ES-I3 (cell line): ENCODE data around the gene EPHB2.

ENCODE experiments used
- H3K36me3 ChIP-seq: 2 replicates; pipeline ENCODE4 v1.6.1; 2013; ENCODE audit warnings: mild to moderate bottlenecking, low read length, control low read depth, moderate library complexity; ENCODE audit not compliant: insufficient read depth
- H3K4me1 ChIP-seq: 2 replicates; pipeline ENCODE4 v1.6.1; 2013; ENCODE audit warnings: mild to moderate bottlenecking, control low read depth, low read length; ENCODE audit not compliant: insufficient read depth
- H3K9ac ChIP-seq: 2 replicates; pipeline ENCODE4 v1.6.1; 2013; ENCODE audit warnings: low read depth, mild to moderate bottlenecking, low read length, moderate library complexity
- H3K9me3 ChIP-seq: 2 replicates; pipeline ENCODE4 v1.6.1; 2013; ENCODE audit warnings: mild to moderate bottlenecking, low read length, moderate library complexity; ENCODE audit not compliant: control insufficient read depth, insufficient read depth

EPHB2 gene

DNA sequence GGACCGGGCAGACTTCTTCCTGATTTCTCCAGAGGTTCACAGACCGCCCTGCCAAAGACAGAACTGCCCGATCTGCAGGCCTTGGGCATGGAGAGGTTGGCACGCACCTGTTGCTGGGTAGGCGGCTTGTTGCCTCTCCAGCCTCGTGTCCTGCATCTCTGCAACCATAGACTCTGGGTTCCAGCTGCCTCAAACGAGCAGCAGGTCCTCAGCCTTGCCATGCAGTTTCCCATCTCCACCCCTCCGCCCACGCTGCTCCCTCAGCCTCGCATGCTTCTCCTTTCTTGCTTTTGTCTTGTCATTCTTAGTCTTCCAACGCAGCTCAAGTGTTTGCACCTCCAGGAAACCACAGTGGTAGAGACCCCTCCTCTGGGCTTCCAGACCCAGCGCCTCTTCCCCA, 135.8 kb downstream of the EPHB2 start:
- H3K4me1 ChIP-seq = no peaks in the 10 kb centered on the region; the same call in 1 of the 2 replicates
- no peaks in the 10 kb centered on the region for H3K9me3 ChIP-seq
- no peaks in the 10 kb centered on the region for H3K36me3 ChIP-seq
- no peak overlapping the region for H3K9ac ChIP-seq

DNA sequence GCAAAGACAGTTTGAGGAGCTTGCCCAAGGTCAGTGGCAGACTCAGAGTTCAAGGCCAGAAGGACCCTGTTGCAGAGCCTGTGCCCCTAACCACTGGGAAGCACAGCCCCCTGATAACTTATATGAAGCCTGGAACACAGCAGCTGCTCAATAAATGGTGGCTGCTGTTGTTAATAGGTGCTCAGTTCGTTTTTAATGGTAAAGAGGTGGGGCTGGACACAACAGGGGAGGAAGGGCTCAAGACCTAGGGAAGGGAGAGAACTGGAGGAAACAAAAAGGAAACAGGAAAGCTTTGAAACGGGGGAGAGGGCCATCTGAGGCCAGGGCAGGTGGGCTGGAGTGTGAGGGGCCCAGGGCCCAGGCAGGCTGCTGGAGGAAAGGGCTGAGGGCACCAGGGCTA, 136.6 kb downstream of the EPHB2 start:
- H3K9ac ChIP-seq = no peak overlapping the region
- no peaks in the 10 kb centered on the region; the same call in 1 of the 2 replicates for H3K4me1 ChIP-seq
- no peaks in the 10 kb centered on the region for H3K36me3 ChIP-seq
- H3K9me3 ChIP-seq = no peaks in the 10 kb centered on the region

DNA sequence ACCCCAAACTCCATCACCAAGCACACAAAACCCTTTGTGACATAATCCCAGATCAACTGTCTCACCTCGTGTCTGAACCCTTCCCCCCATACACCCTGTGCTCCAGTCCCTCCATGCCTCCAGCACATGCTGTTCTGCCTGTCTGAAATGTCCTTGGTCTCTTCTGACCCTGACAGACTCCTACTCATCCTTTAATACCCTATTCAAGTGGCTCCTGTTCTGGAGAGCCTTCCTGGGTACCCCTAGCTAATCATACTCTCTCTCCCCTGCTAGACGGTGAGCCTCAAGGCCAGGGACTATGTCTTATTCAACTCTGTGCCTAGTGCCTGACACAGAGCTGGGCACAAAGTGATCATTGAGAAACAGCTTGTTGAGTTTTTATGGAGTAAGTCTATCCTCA, 137.1 kb downstream of the EPHB2 start:
- H3K36me3 ChIP-seq = no peaks in the 10 kb centered on the region
- no peak overlapping the region for H3K9ac ChIP-seq
- no peaks in the 10 kb centered on the region for H3K9me3 ChIP-seq
- H3K4me1 ChIP-seq = no peaks in the 10 kb centered on the region; the same call in 1 of the 2 replicates

DNA sequence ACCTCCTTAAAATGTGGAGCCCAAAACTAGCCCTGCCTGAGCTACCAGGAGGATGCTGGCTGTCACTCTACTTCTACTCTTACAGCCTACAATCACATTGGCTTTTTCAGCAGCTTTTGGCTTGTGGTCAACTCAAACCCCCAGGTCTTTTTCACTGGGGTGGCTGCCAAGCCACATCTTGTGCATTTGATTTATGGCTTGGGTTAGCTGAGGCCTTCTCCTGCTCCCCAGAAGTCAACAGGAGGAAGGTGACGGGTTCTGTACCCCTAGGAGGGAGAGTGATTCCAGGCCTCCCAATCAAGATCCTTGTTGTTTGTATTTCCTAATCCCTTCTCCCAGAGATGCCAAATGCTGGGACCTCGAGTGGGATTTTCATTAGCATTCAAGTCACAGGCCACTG, 137.8 kb downstream of the EPHB2 start:
- Histone ChIP-seq H3K9ac (no peak overlapping the region), H3K9me3 (no peaks in the 10 kb centered on the region), H3K4me1 (no peaks in the 10 kb centered on the region; the same call in 1 of the 2 replicates), H3K36me3 (no peaks in the 10 kb centered on the region)

DNA sequence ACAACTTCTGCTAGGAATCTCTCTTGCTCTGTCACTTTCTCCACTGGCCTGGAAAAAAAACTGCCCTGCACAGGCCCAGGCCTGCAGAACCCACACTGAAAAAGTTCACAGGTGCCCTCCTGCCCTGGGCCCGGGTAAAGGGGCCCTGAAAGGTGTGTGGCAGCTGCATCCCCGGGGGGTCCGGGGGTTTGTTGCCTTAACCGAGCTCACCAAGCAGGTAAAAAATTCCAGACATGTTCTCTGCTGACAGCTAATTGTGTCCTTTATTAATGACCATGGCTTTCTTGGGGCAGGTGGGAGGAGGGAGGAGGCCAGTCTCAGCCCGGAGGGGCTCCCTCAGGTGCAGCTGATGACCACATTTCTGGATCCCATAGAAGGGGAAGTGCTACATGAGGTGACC, 139.1 kb downstream of the EPHB2 start:
- H3K9me3 ChIP-seq = no peaks in the 10 kb centered on the region
- H3K9ac ChIP-seq = no peak overlapping the region
- no peaks in the 10 kb centered on the region; the same call in 1 of the 2 replicates for H3K4me1 ChIP-seq
- no peaks in the 10 kb centered on the region for H3K36me3 ChIP-seq

DNA sequence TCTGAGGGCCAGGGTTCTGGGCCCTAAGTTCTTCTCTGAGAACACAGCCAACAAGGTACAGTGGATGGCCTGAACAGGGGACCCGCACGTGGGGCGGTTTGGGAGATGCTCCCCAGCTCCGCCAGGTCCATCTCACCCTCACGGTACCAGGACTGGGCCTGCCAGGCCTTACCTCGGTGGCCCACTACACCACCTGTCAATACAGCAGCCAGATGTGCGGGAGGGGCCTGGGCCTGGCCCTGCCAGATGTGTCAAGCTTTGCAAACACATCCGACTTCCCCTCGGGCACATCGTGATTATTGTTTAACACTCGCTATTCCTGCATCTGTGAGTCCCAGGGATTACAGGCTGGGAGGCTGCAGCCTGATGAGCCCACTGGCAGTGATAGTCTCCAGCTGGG, 139.6 kb downstream of the EPHB2 start:
- peaks cover 3% of the 10 kb centered on the region; the same call in 1 of the 2 replicates for H3K4me1 ChIP-seq
- no peaks in the 10 kb centered on the region for H3K36me3 ChIP-seq
- no peaks in the 10 kb centered on the region for H3K9me3 ChIP-seq
- no peak overlapping the region for H3K9ac ChIP-seq

DNA sequence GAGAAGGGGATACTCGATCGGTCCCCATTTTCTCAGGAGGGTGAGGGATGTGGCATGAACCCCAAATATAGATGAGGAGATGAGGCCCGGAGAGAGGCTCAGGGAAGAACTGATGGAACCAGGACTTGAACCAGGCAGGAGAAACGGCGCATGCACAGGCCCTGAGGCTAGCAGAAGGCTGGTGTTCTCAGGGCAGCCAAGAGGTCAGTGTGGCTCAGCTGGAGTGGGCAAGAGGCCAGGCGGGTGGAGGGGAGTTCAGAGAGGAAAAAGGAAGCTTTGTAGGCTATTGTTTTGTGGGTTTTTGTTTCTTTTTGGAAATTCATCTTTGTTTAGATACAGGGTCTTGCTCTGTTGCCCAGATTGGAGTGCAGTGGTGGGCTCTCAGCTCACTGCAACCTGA, 140.0 kb downstream of the EPHB2 start:
- Histone ChIP-seq H3K36me3 (no peaks in the 10 kb centered on the region), H3K4me1 (peaks cover 3% of the 10 kb centered on the region; the same call in 1 of the 2 replicates), H3K9ac (no peak overlapping the region), H3K9me3 (no peaks in the 10 kb centered on the region)

DNA sequence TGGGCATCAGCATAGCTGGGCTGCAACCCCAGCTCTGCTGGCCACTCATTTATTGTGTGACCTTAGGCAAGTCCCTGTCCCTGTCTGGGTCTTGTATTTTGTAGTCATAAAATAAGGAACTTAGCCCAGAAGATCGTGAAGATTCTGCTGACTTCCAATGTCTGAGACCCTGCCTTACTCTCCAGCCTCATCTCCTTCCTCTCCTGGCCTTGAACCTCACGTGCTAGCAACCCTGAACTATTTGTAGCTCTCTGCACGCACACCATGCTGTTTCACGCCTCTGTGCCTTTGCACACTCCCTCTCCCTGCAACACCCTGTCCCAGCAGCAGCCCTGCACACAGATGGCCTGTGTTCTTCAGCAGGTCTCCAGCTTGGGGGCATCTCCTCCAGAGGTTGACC, 140.9 kb downstream of the EPHB2 start:
- H3K9ac ChIP-seq = no peak overlapping the region
- H3K36me3 ChIP-seq = no peaks in the 10 kb centered on the region
- H3K9me3 ChIP-seq = no peaks in the 10 kb centered on the region
- peaks cover 3% of the 10 kb centered on the region; the same call in 1 of the 2 replicates for H3K4me1 ChIP-seq

DNA sequence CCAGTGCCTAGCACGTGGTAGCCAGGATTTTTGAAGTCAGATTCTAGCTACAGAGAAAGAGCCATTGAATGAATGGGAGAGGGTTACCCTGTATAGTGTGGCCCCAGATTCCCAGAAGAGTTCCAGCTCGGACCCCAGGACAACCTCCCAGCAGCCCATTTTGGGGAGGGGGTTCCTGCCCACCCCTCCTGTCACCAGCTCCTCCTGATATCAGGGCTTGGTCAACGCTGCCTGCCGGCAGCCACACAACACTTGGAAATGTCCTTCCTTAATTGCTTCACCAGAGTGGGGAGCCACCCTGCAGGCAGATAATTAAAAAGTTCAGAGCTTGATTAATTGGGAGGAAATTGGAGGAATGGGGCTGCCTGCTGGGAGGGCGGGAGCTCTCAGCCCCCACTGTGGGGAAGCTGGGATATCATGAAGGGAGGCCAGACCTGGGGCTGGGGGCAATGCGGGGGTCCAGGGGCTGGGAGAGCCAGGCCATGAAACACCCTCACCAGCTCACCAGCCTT, 141.6 kb downstream of the EPHB2 start:
- H3K9me3 ChIP-seq = no peaks in the 10 kb centered on the region
- H3K9ac ChIP-seq = no peak overlapping the region
- H3K4me1 ChIP-seq = peaks cover 3% of the 10 kb centered on the region; the same call in 1 of the 2 replicates
- H3K36me3 ChIP-seq = no peaks in the 10 kb centered on the region

DNA sequence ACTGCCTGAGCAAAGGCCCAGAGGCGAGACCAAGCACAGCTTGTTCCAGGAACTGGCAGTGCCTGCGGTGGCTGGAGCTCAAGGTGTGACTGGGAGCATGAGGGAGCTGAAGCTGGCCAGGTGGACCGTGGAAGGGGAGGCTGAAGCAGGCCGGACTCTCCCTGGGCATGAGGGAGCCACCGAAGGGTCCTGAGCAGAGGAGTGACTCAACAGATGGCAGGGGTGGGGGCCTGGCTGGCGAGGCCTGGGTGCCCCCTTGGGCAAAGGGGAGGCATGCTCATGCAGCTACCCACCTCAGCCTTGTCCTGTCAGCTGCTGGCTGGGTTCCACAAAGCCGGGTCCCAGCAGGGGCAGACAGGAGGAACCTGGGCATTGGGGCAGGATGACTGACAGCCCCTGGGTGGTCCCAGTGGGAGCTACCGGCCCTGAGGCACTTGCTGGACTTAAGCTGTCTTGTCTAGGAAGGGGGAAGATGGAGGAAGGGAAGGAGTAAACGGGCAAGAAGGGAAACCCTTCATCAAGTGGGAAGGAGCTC, 143.1 kb downstream of the EPHB2 start:
- H3K36me3 ChIP-seq = no peaks in the 10 kb centered on the region
- H3K9ac ChIP-seq = no peak overlapping the region
- H3K4me1 ChIP-seq = peaks cover 3% of the 10 kb centered on the region; the same call in 1 of the 2 replicates
- no peaks in the 10 kb centered on the region for H3K9me3 ChIP-seq

DNA sequence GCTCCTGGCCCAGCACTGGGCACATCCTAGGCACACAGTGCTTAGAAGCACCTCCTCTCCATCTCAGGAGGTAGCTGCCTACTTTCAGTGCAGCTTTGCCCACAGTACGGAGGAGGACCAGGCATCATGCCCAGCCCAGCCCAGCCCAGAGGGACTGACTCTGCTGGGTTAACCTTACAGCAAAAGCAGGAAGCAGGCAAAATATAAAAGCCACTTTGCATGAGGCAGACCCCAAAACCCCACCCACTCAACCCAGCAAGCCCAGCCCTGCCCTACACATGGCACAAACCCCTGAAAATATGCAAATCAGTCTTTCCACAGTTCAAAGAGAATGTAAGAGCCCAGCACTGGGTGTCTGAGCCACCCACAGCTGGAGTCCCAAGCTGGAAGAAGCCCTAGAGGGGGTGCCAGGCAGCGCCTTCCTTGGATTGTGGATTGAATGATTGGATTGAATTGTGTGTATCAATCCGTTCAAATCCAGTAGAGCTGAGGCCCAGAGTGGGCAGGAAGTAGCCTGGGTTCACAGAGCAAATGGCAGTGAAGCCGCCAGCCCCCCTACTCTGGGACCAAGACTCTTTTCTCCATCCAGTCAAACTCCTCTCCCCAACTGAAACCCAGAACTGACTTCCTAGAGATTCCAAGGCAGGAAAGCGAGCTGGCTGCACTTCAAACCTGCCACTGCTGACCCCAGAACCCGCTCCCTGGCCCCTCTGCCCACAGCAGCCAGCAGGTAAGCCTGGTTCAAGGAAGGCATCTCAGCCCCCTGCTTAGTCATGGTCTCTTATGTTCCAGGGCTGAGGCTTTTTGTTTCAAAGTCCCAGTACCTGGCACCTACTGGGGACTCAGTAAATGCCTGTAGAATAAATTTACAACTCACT, 144.3 kb downstream of the EPHB2 start:
- no peaks in the 10 kb centered on the region for H3K9me3 ChIP-seq
- H3K4me1 ChIP-seq = peaks cover 3% of the 10 kb centered on the region; the same call in 1 of the 2 replicates
- no peak overlapping the region; the same call in 1 of the 2 replicates for H3K9ac ChIP-seq
- no peaks in the 10 kb centered on the region for H3K36me3 ChIP-seq

DNA sequence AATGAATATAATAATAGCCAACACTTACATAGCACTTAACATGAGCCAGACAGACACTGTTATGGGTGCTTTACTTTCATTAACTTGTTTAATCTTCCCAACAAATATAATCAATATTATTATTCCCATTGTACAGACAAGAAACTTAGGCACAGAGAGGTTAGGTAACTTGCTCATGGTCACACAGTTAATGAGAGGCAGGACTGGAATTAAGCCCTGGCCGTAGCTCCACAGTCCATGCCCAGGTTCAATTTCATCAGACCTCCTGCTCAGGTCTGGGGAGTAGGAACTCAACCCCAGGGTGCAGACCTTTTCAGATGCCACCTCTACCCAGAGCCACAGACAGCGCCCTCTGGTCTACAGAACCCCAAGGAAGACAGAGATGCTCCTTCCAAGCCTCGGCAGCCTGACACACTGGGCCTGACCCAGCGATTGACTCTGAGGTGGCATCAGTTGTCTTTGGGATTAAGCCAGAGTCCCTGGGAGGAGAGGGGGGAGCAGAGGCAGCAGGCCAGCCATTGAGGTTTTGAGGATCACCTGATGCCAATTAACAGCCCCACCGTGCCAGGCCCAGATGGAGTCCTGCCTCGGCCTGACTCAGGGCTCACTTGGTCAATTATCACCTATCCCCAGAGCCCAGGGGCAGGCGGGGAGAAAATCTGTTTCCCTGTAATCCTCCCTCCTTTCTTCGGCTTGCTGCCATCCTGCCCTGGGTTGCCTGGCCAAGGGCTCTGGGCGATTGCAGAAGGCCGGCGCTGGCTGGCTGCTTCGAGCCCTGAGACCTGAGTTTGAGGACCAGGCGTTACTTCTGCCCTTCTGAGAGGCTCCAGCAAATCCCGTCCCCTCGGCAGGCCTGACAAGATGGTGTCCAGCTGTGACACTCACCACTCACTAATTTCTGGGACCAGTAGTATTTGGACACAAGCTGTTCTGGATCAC, 145.3 kb downstream of the EPHB2 start:
- H3K9me3 ChIP-seq = no peaks in the 10 kb centered on the region
- H3K4me1 ChIP-seq = 0 out of 2 replicates have a peak, but pooled peaks cover 3% of the 10 kb centered on the region
- H3K36me3 ChIP-seq = no peaks in the 10 kb centered on the region
- no peak overlapping the region for H3K9ac ChIP-seq

DNA sequence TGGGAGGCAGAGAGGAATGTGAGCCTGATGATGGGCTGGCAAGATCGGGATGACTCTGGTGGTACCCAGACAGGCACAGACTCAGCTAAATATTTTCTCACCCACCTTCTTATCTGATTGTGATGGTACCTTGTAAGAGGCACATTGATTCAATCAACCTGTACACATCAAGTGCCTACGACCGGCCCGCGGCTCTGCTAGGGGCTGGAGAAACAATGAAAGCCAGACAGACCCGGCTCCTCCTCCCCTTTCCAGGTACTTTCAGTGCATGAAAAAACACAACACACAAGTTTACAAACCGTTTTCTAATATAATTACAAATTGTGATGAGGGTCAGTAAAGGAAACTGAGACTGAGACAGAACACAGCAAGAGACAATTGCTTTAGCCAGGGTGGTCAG, 147.0 kb downstream of the EPHB2 start:
- H3K9ac ChIP-seq = no peak overlapping the region
- no peaks in the 10 kb centered on the region for H3K9me3 ChIP-seq
- 0 out of 2 replicates have a peak, but pooled peaks cover 3% of the 10 kb centered on the region for H3K4me1 ChIP-seq
- no peaks in the 10 kb centered on the region for H3K36me3 ChIP-seq

DNA sequence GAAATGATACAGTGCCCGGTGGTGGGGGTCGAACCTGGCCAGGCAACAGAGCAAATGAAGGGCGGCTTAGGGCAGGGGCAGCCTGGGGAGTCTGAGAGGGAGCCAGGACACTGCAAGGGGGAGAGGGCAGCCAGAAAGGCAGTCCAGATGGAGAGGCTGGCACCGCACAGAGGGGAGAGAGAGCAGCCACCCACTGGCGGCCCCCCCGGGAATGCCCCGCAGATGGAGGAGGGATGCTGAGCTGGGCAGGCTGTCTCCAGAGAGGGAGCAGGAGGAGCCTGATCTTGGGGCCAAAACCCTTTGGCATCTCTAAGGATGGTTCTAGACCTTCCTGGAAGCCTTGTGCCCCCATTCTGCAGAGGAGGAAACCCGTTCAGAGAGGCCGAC, 149.8 kb downstream of the EPHB2 start:
- H3K9ac ChIP-seq = no peak overlapping the region

More for the DNA sequence above, 149.8 kb downstream of the EPHB2 start:
- H3K9me3 ChIP-seq = no peaks in the 10 kb centered on the region
- no peaks in the 10 kb centered on the region for H3K4me1 ChIP-seq
- H3K36me3 ChIP-seq = no peaks in the 10 kb centered on the region
